ENCODE results near the gene GDA. TPM values are rescaled to one million over a fixed set of nuclear protein-coding genes. Genes with fewer than 3 reads are reported as not detected.
A peak's percentile ranks its signal among the peaks of the same experiment; 100 is the strongest.

Gene GDA
- total and polyA plus RNA-seq, 9 of the 15 experiments (the other 6 are each of a cell fraction or from before 2014, with no cell fraction given): 4.5 to 18.0 (median 12.7) TPM

- TF ChIP-seq RAD21 (CRISPR knock-in tag; conservative IDR thresholded peaks at IDR 0.05 in 1 of 2, IDR thresholded peaks at IDR 0.05 in 1 of 2): peak; percentile 6 to 42; a peak in 1 of 4 replicates
- no peak for TF ChIP-seq MTA1 (IDR thresholded peaks at IDR 0.05; ENCODE audit: borderline replicate concordance)
- no peak for TF ChIP-seq TAF7 (tag; IDR thresholded peaks at IDR 0.05)
- no peak for TF ChIP-seq ZNF639 (CRISPR knock-in tag; conservative IDR thresholded peaks at IDR 0.05 in 1 of 2, IDR thresholded peaks at IDR 0.05 in 1 of 2)
Observed at GRCh38 chr9:72292874-72293607, 143.8 kb downstream of the GDA start (continued).

GRCh38 chr9:72294936-72295335 lies 145.7 kb downstream of the GDA start:
- H3K9ac ChIP-seq (ENCODE audit: insufficient read depth in 1 of 2, low read depth in 2 of 2, low read length in 2 of 2): no peak overlapping the region
- DNase-seq (ENCODE audit: extremely low read depth in 1 of 4, low spot score in 3 of 4): peak in 1 of 4 experiments; percentile 5
- no peaks in the 10 kb centered on the region for H3K79me2 ChIP-seq (ENCODE audit: control insufficient read depth, insufficient read depth, low read length)
- no peak for FAIRE-seq
- CTCF ChIA-PET (ENCODE audit: low intra/inter-chr PET ratio): interaction anchor here (0.7 kb wide), 2 partner anchors 14 to 306 kb away, joined by 3 to 5 read pairs; no protein-coding TSS in a partner anchor
- no peak overlapping the region for H2AFZ ChIP-seq (ENCODE audit: low read depth, low read length)
- no peaks in the 10 kb centered on the region; a peak in 2 of 5 replicates for H3K4me1 ChIP-seq (replicated peaks in 1 of 2; ENCODE audit: control insufficient read depth in 2 of 2, insufficient read depth in 2 of 2, low read length in 2 of 2)
- intact Hi-C loops (cut with micrococcal nuclease) (loop anchor here (10.0 kb wide), 1 partner anchor 100 kb away; no protein-coding TSS in a partner anchor), in situ Hi-C loops (cut with MboI) (loop anchor here (25.0 kb wide), 1 partner anchor 892 kb away; no protein-coding TSS in a partner anchor)
- POLR2A ChIA-PET: interaction anchor here (0.7 kb wide), 1 partner anchor 230 kb away, joined by 3 read pairs; no protein-coding TSS in a partner anchor
- H3K4me2 ChIP-seq (ENCODE audit: insufficient read depth, low read length): no peak overlapping the region
- H3K36me3 ChIP-seq (ENCODE audit: control insufficient read depth, insufficient read depth, low read length): no peaks in the 10 kb centered on the region
- WGBS (ENCODE audit: insufficient coverage, low coverage, missing lambda C conversion rate): 2% methylated on average over 6 of the region's 7 CpGs
- BruUV-seq (replicated peaks): no TSS peak
- no peak for ATAC-seq
- no peak overlapping the region for H3K4me3 ChIP-seq
- no peaks in the 10 kb centered on the region for H4K20me1 ChIP-seq (replicated peaks; ENCODE audit: control insufficient read depth, insufficient read depth, low read length)
- H3K9me3 ChIP-seq (replicated peaks; ENCODE audit: control insufficient read depth, insufficient read depth, low read depth, low read length): no peaks in the 10 kb centered on the region
- no peaks in the 10 kb centered on the region for H3K9me1 ChIP-seq (ENCODE audit: control insufficient read depth, insufficient read depth, low read length)
- peaks cover 0 to 12% of the 10 kb centered on the region in 2 experiments; a peak in 3 of 5 replicates for H3K27me3 ChIP-seq (ENCODE audit: control insufficient read depth in 2 of 2, insufficient read depth in 2 of 2, low read length in 2 of 2)
- H3K27ac ChIP-seq (ENCODE audit: extremely low read depth, low read depth, low read length): no peak overlapping the region
- no peak for TF ChIP-seq RBM14 (IDR thresholded peaks at IDR 0.05; ENCODE audit: borderline replicate concordance, insufficient read depth, low read depth, low read length)
- TF ChIP-seq CUX1 (CRISPR knock-in tag; IDR thresholded peaks at IDR 0.05): no peak
- no peak for TF ChIP-seq ZNF395 (CRISPR knock-in tag; IDR thresholded peaks at IDR 0.05)
- no peak for TF ChIP-seq TBL1XR1 (IDR thresholded peaks at IDR 0.05; ENCODE audit: low read length in 2 of 2)
- TF ChIP-seq NCOA1 (IDR thresholded peaks at IDR 0.05; ENCODE audit: low read depth): no peak
- TF ChIP-seq MAFG (tag; conservative IDR thresholded peaks at IDR 0.05): no peak
